Epithelial cell of esophagus (primary cell): ENCODE measurements around the gene CBX4.
"Not testable (repeated sequence)": the region's sequence is repeated elsewhere in the genome, so short reads cannot be mapped to it uniquely, and the experiment has no call there.

ENCODE experiments used
- DNase-seq: peaks from one replicate; pipeline ENCODE4 v3.0.0; 2010; ENCODE audit warnings: low read depth
- H3K4me3 ChIP-seq: 2 replicates; pipeline ENCODE4 v1.5.1; 2011; ENCODE audit warnings: mild to moderate bottlenecking, low read length, control low read depth
- CTCF ChIP-seq: IDR thresholded peaks from 2 replicates; pipeline ENCODE4 v1.5.1; 2011; ENCODE audit warnings: low read depth, mild to moderate bottlenecking, low read length, control low read depth, inconsistent platforms; ENCODE audit not compliant: insufficient read depth; ENCODE audit errors: missing control alignments

Gene CBX4

DNA sequence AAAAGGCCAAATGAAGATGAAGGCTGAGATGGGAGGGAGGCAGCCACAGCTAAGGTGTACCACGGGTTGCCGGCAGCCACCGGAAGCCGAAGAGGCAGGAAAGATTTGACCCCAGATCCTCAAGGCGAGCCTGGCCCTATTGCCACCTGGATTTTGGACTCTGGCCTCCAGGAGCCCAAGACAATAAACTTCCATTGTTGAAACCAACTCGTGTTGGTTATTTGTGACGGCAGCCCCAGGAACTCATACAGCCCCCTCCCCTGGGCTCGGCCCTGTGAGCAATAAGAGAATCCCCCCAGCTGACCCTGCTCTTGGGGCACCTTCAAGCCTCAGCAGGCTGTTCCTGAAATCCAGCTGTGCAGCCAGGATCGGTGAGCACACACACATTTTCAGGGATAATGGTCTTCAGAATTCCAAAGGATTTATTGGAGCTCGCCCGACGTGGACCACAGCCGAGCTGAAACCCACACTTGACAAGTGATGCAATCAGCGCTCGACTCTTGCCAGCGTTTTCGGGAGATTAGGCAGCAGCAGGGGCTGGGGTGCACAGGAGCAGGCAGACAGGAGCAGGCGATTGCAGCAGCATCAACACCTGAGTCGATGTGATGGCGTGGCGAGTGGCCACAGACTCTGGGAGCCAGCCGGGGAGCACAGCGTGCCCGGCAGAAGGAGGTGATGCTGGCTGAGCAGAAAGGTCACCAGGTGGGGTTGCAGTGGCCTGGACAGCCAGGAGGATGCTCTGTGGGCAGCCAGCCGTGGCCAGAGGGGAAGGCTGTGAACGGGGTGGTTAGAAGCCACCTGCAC is 22.4 kb upstream of the CBX4 start:
- DNase-seq = no peak
- TF ChIP-seq CTCF = no peak
- H3K4me3 ChIP-seq = no peak overlapping the region

- no peak for DNase-seq
- no peak overlapping the region for H3K4me3 ChIP-seq
- TF ChIP-seq CTCF = no peak
Observed at GRCh38 chr17:79859676-79860615, 20.7 kb upstream of the CBX4 start.

- TF ChIP-seq CTCF = no peak
- H3K4me3 ChIP-seq = no peak overlapping the region
- no peak for DNase-seq
Observed at GRCh38 chr17:79857095-79857494, 17.9 kb upstream of the CBX4 start.

DNA sequence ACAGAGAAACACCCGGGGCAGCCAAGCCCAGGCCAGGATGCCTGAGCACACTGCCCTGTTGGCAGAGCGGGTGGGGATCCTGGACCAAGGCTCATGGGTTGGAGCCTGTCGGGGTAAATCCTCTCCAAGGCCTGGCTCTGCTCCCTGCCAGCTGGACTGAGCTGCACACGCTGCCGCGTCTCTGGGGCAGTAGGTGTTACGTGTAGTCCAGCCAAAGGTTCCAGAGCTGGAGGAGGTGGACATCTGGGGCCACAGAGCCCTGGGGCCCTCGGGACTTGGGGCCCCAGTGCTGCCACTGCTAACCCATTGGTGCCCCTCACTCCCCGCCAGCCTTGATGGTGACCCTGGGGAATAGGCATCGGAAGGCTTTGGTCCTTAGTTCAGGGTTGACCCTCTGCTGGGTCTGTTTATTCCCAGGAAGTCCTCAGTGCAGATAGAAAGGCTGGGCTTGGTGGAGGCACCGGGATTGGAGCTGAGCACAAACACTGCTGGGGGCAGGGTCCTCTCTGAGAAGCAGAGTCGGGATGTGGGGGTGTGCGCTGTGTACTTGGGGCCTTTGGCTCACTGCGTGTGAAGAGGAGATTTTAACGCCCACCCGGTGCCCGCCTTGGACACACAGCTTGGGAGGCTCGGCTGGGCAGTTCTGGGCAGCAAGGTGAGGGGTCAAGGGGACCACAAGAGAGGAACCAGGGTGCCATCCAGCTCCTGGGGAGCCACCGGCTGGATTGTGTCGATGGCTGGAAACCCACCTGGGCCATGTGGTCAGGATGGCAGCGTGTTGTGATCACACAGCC is 16.3 kb upstream of the CBX4 start:
- no peak for TF ChIP-seq CTCF
- no peak overlapping the region for H3K4me3 ChIP-seq
- no peak for DNase-seq

DNA sequence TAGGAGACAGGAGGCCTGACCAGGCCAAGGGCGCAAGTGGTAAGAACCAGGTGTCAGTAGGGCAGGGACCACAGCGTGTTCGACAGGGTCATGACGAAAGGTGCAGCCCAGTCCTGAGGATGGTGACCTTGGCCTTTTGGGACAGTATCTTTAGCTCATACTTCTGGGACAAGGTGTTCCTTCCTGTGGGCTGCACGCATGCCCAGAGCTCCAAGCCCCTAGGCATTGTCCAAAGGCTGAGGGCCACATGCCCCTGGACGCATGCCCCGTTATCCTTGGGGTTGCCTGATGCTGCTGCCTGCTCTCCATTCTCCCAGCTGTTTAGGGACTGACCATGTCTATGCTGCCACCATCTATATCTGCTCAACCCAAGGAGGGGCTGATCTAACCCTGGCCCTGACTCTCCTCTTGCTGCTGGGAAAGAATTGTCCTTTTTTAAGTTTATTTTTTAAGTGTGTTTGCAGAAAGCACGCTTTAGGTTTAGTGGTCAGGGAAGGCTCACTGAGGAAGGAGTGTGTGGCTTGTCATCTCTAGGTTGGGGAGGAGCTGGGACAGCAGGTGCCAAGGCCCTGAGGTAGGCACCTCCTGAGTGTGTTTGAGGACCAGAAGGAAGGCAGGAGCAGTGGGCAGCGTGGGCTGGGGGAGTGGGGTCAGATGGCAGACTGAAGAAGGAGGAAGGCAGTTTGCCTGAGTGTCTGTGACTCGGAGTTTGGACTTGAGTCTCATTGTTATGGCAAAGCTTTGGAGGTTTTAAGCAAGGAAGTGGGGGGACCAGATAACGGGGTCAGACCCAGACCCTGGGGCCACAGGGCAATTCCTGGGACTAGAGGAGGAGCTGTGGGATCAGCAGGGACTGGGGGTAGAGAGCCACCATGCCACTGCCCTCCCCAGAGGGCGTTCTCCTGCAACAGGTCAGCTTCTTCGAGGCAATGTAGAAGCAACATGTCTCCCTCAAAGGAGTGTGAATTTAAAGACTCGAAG is 15.1 kb upstream of the CBX4 start:
- no peak overlapping the region for H3K4me3 ChIP-seq
- TF ChIP-seq CTCF = no peak
- no peak for DNase-seq

DNA sequence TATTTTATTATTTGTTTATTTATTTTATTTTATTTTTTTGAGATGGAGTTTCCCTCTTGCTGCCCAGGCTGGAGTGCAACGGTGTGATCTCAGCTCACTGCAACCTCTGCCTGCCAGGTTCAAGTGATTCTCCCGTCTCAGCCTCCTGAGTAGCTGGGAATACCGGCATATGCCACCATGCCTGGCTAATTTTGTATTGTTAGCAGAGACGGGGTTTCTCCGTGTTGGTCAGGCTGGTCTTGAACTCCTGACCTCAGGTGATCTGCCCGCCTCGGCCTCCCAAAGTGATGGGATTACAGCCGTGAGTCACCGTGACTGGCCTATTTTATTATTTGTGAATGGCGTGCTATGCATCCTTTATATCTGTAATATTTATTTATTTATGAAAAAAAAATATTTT is 13.9 kb upstream of the CBX4 start:
- H3K4me3 ChIP-seq = not testable (repeated sequence)

More for the DNA sequence above, 13.9 kb upstream of the CBX4 start:
- not testable (repeated sequence) for DNase-seq
